Stomach (tissue), 9 donors: ENCODE measurements around the gene WDPCP. TPM values are rescaled to one million over a fixed set of nuclear protein-coding genes. Genes with fewer than 3 reads are reported as not detected.
"Not testable (repeated sequence)": the region's sequence is repeated elsewhere in the genome, so short reads cannot be mapped to it uniquely, and the experiment has no call there.

ENCODE experiments used
- DNase-seq, 2 donors: peaks; one replicate each; pipeline versions ENCODE4 v3.0.0 to v3.0.0-alpha.2; 2013 to 2019
- H3K27ac ChIP-seq, 5 donors: fragments of 200-600 bp in 4 of 5; sonication (generic) in 4 of 5; one replicate each; pipeline ENCODE4 v1.5.1; 2013 to 2019; ENCODE audit warnings: mild to moderate bottlenecking in 1 of 5, moderate library complexity in 1 of 5
- H3K27me3 ChIP-seq, 3 donors: fragments of 200-600 bp; sonication (generic); one replicate each; pipeline ENCODE4 v1.5.1; 2017 to 2019; ENCODE audit warnings: mixed run types in 1 of 3
- H3K36me3 ChIP-seq, 4 donors: fragments of 200-600 bp; sonication (generic); 1 replicate in 3 of 4; 2 replicates in 1 of 4; pipeline ENCODE4 v1.5.1; 2016 to 2019
- H3K4me1 ChIP-seq, 4 donors: fragments of 200-600 bp; sonication (generic); one replicate each; pipeline ENCODE4 v1.5.1; 2016 to 2019
- H3K4me3 ChIP-seq, 4 donors: fragments of 200-600 bp; sonication (generic) in 3 of 4; one replicate each; pipeline ENCODE4 v1.5.1; 2016 to 2019; ENCODE audit warnings: mild to moderate bottlenecking in 1 of 4
- H3K9me3 ChIP-seq, 4 donors: fragments of 200-600 bp; sonication (generic); one replicate each; pipeline ENCODE4 v1.5.1; 2016 to 2019
- CTCF ChIP-seq, 7 experiments: fragments of 450-650 bp in 4 of 7; fragments of 200-600 bp in 3 of 7; sonication (generic) in 3 of 7; IDR thresholded peaks; one replicate each; pipeline ENCODE4 v1.5.1; 2016 to 2019; ENCODE audit warnings: antibody characterized with exemption in 7 of 7, control low read depth in 2 of 7, mild to moderate bottlenecking in 1 of 7
- EP300 ChIP-seq: sonication (generic); formaldehyde crosslinking; IDR thresholded peaks from one replicate; pipeline ENCODE4 v1.6.1; 2017; ENCODE audit warnings: antibody characterized with exemption
- POLR2A ChIP-seq, 4 donors: fragments of 450-650 bp; IDR thresholded peaks; one replicate each; pipeline ENCODE4 v1.6.1; 2016; ENCODE audit warnings: antibody characterized with exemption in 4 of 4, control low read depth in 2 of 4, mild to moderate bottlenecking in 1 of 4, moderate library complexity in 1 of 4
- POLR2AphosphoS5 ChIP-seq, 3 donors: sonication (generic); formaldehyde crosslinking; IDR thresholded peaks; one replicate each; pipeline ENCODE4 v1.6.1; 2016; ENCODE audit warnings: antibody characterized with exemption in 3 of 3
- WGBS, 5 donors: extraction: QIAGEN DNeasy Blood & Tissue Kit in 3 of 5; methylation state at CpG; one replicate each; pipeline versions ENCODE4 v1.1.5 to v1.1.7; 2013 to 2018; 5-methylcytosine and 5-hydroxymethylcytosine counted together
- intact Hi-C: fragments of 100-400 bp; cut with DNase I; formaldehyde crosslinking; loops from one replicate; pipeline ENCODE4 v1.15.1; 2023; ENCODE audit warnings: low total_unique reads
- polyA plus RNA-seq, 3 donors: library from polyadenylated mRNA; stranded (reverse); fragments of 200-250 nt; gene quantifications; one replicate each; pipeline ENCODE4 v1.2.3, GENCODE V29; 2013
- total RNA-seq, 5 donors: library from RNA; depleted of rRNA; stranded (reverse); fragments of >200 nt; gene quantifications; one replicate each; pipeline versions ENCODE4 v1.1.0 to v1.2.3, GENCODE V29; 2014 to 2016
- donor health status: healthy with polysubstance abuse.
- donor health status: Bipolar disorder and iron deficiency.
- donor health status: healthy.

WDPCP gene
- total and polyA plus RNA-seq, 8 donors: 1.9 to 38.8 (median 7.7) TPM

GRCh38 chr2:63403820-63404219 lies 184.5 kb downstream of the WDPCP start:
- no peak for TF ChIP-seq CTCF (IDR thresholded peaks at IDR 0.05)
- no peak for TF ChIP-seq EP300
- no peak for TF ChIP-seq POLR2AphosphoS5 (IDR thresholded peaks at IDR 0.05)
- no peak for TF ChIP-seq POLR2A (IDR thresholded peaks at IDR 0.05)
- Histone ChIP-seq H3K4me3 (no peak overlapping the region), H3K27ac (no peak overlapping the region), H3K4me1 (peaks cover 0 to 4% (median 0%) of the 10 kb centered on the region in 4 donors), H3K9me3 (peaks cover 0 to 8% (median 7%) of the 10 kb centered on the region in 4 donors), H3K36me3 (peaks cover 0 to 36% (median 14%) of the 10 kb centered on the region in 4 donors), H3K27me3 (no peaks in the 10 kb centered on the region)
- DNase-seq: no peak
- intact Hi-C loops: no loop called here

GRCh38 chr2:63402889-63403288 lies 185.4 kb downstream of the WDPCP start:
- H3K4me3 ChIP-seq, H3K4me1 ChIP-seq, DNase-seq, intact Hi-C loops, H3K27me3 ChIP-seq, H3K27ac ChIP-seq, H3K9me3 ChIP-seq: not testable (repeated sequence)
- WGBS, 5 donors: 82 to 98% (median 88%) methylated on average over 3 of the region's 3 CpGs
- H3K36me3 ChIP-seq: peaks cover 0 to 36% (median 12%) of the 10 kb centered on the region in 4 donors

- Histone ChIP-seq H3K36me3 (peaks cover 0 to 48% (median 8%) of the 10 kb centered on the region in 4 donors), H3K27ac (no peak overlapping the region), H3K27me3 (no peaks in the 10 kb centered on the region), H3K9me3 (peaks cover 0 to 8% (median 7%) of the 10 kb centered on the region in 4 donors), H3K4me3 (no peak overlapping the region), H3K4me1 (peaks cover 0 to 4% (median 0%) of the 10 kb centered on the region in 4 donors)
- DNase-seq: no peak
- TF ChIP-seq CTCF (IDR thresholded peaks at IDR 0.05) (no peak), POLR2AphosphoS5 (IDR thresholded peaks at IDR 0.05) (no peak), POLR2A (IDR thresholded peaks at IDR 0.05) (no peak), EP300 (no peak)
- intact Hi-C loops: no loop called here
Measured at GRCh38 chr2:63399156-63399555, 189.1 kb downstream of the WDPCP start.

GRCh38 chr2:63379451-63379850 lies 208.8 kb downstream of the WDPCP start:
- Histone ChIP-seq H3K36me3 (peaks cover 0 to 14% (median 5%) of the 10 kb centered on the region in 4 donors), H3K9me3 (no peaks in the 10 kb centered on the region), H3K27ac (no peak overlapping the region), H3K27me3 (no peaks in the 10 kb centered on the region), H3K4me1 (no peaks in the 10 kb centered on the region), H3K4me3 (no peak overlapping the region)
- TF ChIP-seq POLR2A (IDR thresholded peaks at IDR 0.05) (no peak), EP300 (no peak), POLR2AphosphoS5 (IDR thresholded peaks at IDR 0.05) (no peak), CTCF (IDR thresholded peaks at IDR 0.05) (no peak)
- WGBS, 5 donors: 93 to 97% (median 94%) methylated on average over 4 of the region's 4 CpGs
- DNase-seq: no peak
- intact Hi-C loops: no loop called here

- Histone ChIP-seq H3K4me1 (no peaks in the 10 kb centered on the region), H3K9me3 (no peaks in the 10 kb centered on the region)
Measured at GRCh38 chr2:63378589-63378988, 209.7 kb downstream of the WDPCP start.

More at GRCh38 chr2:63378589-63378988, 209.7 kb downstream of the WDPCP start:
- Histone ChIP-seq H3K27ac (no peak overlapping the region), H3K4me3 (no peak overlapping the region), H3K27me3 (no peaks in the 10 kb centered on the region), H3K36me3 (peaks cover 0 to 14% (median 5%) of the 10 kb centered on the region in 4 donors)
- WGBS, 5 donors: 78 to 96% (median 89%) methylated on average over 1 of the region's 1 CpG
- TF ChIP-seq POLR2A (IDR thresholded peaks at IDR 0.05) (no peak), CTCF (IDR thresholded peaks at IDR 0.05) (no peak), EP300 (no peak), POLR2AphosphoS5 (IDR thresholded peaks at IDR 0.05) (no peak)
- intact Hi-C loops: no loop called here
- DNase-seq: no peak
